HG03135 (cell line): Measurements from ENCODE around the gene SQOR.

Experiments used
- ATAC-seq: cut with Tn5 transposase; IDR thresholded peaks from one replicate; pipeline ENCODE4 v1.9.1; 2021; ENCODE audit warnings: mild to moderate bottlenecking, moderate library complexity; ENCODE audit not compliant: unreplicated experiment

Gene SQOR

GRCh38 chr15:45634432-45635190 lies at the start of gene SQOR:
SQOR (plus strand) TSS chr15:45635029; CDS start chr15:45658924, 23,895 bp downstream.
- peak; percentile 66 for ATAC-seq

- no peak for ATAC-seq
Observed at GRCh38 chr15:45585069-45585791, 49.6 kb upstream of the SQOR start.

- no peak for ATAC-seq
Observed at GRCh38 chr15:45586125-45586524, 48.7 kb upstream of the SQOR start.

- peak; percentile 8 for ATAC-seq
Observed at GRCh38 chr15:45586601-45587094, 48.2 kb upstream of the SQOR start.

- peak; percentile 83 for ATAC-seq
Observed at GRCh38 chr15:45587095-45587862, 47.5 kb upstream of the SQOR start, which contains the start of gene BLOC1S6. BLOC1S6 (plus strand) TSS chr15:45587379; CDS start chr15:45587444, 65 bp downstream.

- no peak for ATAC-seq
Observed at GRCh38 chr15:45587863-45588170, 47.0 kb upstream of the SQOR start.

- ATAC-seq, result no peak
Observed at GRCh38 chr15:45588219-45588875, 46.5 kb upstream of the SQOR start.

GRCh38 chr15:45589256-45589655 lies 45.6 kb upstream of the SQOR start:
- ATAC-seq, result no peak

- no peak for ATAC-seq
Observed at GRCh38 chr15:45594319-45594718, 40.5 kb upstream of the SQOR start.

- ATAC-seq, result no peak
Observed at GRCh38 chr15:45594835-45595530, 39.8 kb upstream of the SQOR start.

GRCh38 chr15:45603881-45604280 lies 30.9 kb upstream of the SQOR start:
- no peak for ATAC-seq

GRCh38 chr15:45604326-45604725 lies 30.5 kb upstream of the SQOR start:
- no peak for ATAC-seq

GRCh38 chr15:45606413-45606812 lies 28.4 kb upstream of the SQOR start:
- no peak for ATAC-seq

- ATAC-seq, result no peak
Observed at GRCh38 chr15:45606841-45607240, 28.0 kb upstream of the SQOR start.

- no peak for ATAC-seq
Observed at GRCh38 chr15:45611305-45611704, 23.5 kb upstream of the SQOR start.

- ATAC-seq, result no peak
Observed at GRCh38 chr15:45612790-45613415, 21.9 kb upstream of the SQOR start.

GRCh38 chr15:45616901-45617323 lies 17.9 kb upstream of the SQOR start:
- no peak for ATAC-seq

GRCh38 chr15:45618813-45619212 lies 16.0 kb upstream of the SQOR start:
- ATAC-seq, result no peak

GRCh38 chr15:45628136-45628535 lies 6.7 kb upstream of the SQOR start:
- no peak for ATAC-seq
